GM12878 (cell line): Measurements from ENCODE around the gene ETF1.

Experiments used
- BRCA1 ChIP-seq: IDR thresholded peaks from 2 replicates; pipeline ENCODE4 v1.6.1; 2011; ENCODE audit warnings: low read depth, low read length, improper control_type of control experiment
- CHD2 ChIP-seq: IDR thresholded peaks from 2 replicates; pipeline ENCODE4 v1.6.1; 2011; ENCODE audit warnings: low read depth, low read length, improper control_type of control experiment, borderline replicate concordance
- DPF2 ChIP-seq: fragments of 450-650 bp; IDR thresholded peaks from 2 replicates; pipeline ENCODE4 v1.6.1; 2017; ENCODE audit warnings: mild to moderate bottlenecking
- EZH2 ChIP-seq: IDR thresholded peaks from 2 replicates; pipeline ENCODE4 v1.6.1; 2012; ENCODE audit warnings: low read depth, mild to moderate bottlenecking, control low read depth, inconsistent platforms, low read length, borderline replicate concordance; ENCODE audit not compliant: control insufficient read depth
- FOXM1 ChIP-seq: IDR thresholded peaks from 2 replicates; pipeline ENCODE4 v1.6.1; 2012; ENCODE audit warnings: low read depth, mild to moderate bottlenecking, inconsistent platforms, low read length, moderate library complexity
- HDAC2 ChIP-seq: fragments of 200-600 bp; sonication (generic); IDR thresholded peaks from 2 replicates; pipeline ENCODE4 v1.6.1; 2017
- MXI1 ChIP-seq: fragments of 150-350 bp; IDR thresholded peaks from 2 replicates; pipeline ENCODE4 v1.6.1; 2011; ENCODE audit warnings: low read depth, mild to moderate bottlenecking, inconsistent platforms, low read length, improper control_type of control experiment
- MYB ChIP-seq: fragments of 150-350 bp; IDR thresholded peaks from 2 replicates; pipeline ENCODE4 v1.6.1; 2014; ENCODE audit warnings: mild to moderate bottlenecking, low read depth, low read length, borderline replicate concordance
- MYC ChIP-seq: IDR thresholded peaks from 2 replicates; pipeline ENCODE4 v1.6.1; 2011; ENCODE audit warnings: mild to moderate bottlenecking, low read length, moderate library complexity, inconsistent platforms; ENCODE audit not compliant: insufficient read depth, insufficient replicate concordance, insufficient read length, severe bottlenecking
- RBBP5 ChIP-seq: fragments of 200-600 bp; sonication (generic); conservative IDR thresholded peaks from 2 replicates; pipeline ENCODE4 v1.6.1; 2016
- RELA ChIP-seq: fragments of 450-650 bp; IDR thresholded peaks from 2 replicates; pipeline ENCODE4 v1.8.0; 2014; ENCODE audit warnings: borderline replicate concordance; ENCODE audit not compliant: partially characterized antibody
- REST ChIP-seq: IDR thresholded peaks from 2 replicates; pipeline ENCODE4 v1.6.1; 2012; ENCODE audit warnings: mild to moderate bottlenecking, low read depth, low read length
- TF ChIP-seq, protein P1 (sequence below), 3 experiments: IDR thresholded peaks in 2 of 3; conservative IDR thresholded peaks in 1 of 3; 2 replicates each; pipeline ENCODE4 v1.5.1; 2011; ENCODE audit warnings: low read depth in 3 of 3, low read length in 3 of 3, mild to moderate bottlenecking in 3 of 3, control low read depth in 2 of 3, moderate library complexity in 2 of 3, inconsistent platforms in 1 of 3, mixed read lengths in 1 of 3; ENCODE audit not compliant: control insufficient read depth in 2 of 3, insufficient read depth in 1 of 3; ENCODE audit errors: extremely low read depth in 1 of 3
- TF ChIP-seq, protein P2 (sequence below): IDR thresholded peaks from 2 replicates; pipeline ENCODE4 v1.6.1; 2011; ENCODE audit warnings: borderline replicate concordance, low read depth, mild to moderate bottlenecking, moderate library complexity, low read length; ENCODE audit not compliant: insufficient read depth, poor library complexity, severe bottlenecking

DNA sequence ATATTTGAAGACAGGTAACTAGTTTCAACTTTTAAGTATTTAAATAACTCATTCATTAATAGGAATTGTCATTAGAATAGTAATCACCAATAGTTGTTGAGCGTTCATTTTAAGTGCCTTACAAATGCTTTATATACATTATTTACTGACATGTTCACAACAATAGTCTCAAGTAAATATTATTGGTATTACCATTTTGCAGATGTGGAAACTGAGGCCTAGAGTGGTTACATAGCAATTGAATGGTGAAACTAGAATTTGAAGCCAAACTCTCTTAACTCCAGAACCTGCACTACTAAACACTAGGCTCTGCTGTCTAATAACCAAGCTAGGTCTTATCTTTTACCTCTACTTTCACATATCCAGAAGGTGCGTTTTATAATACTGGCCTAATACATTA, 37.0 kb upstream of the ETF1 start:
- TF ChIP-seq, protein P1, sequence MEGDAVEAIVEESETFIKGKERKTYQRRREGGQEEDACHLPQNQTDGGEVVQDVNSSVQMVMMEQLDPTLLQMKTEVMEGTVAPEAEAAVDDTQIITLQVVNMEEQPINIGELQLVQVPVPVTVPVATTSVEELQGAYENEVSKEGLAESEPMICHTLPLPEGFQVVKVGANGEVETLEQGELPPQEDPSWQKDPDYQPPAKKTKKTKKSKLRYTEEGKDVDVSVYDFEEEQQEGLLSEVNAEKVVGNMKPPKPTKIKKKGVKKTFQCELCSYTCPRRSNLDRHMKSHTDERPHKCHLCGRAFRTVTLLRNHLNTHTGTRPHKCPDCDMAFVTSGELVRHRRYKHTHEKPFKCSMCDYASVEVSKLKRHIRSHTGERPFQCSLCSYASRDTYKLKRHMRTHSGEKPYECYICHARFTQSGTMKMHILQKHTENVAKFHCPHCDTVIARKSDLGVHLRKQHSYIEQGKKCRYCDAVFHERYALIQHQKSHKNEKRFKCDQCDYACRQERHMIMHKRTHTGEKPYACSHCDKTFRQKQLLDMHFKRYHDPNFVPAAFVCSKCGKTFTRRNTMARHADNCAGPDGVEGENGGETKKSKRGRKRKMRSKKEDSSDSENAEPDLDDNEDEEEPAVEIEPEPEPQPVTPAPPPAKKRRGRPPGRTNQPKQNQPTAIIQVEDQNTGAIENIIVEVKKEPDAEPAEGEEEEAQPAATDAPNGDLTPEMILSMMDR (IDR thresholded peaks at IDR 0.05 in 2 of 3, conservative IDR thresholded peaks at IDR 0.05 in 1 of 3; ENCODE audit: control insufficient read depth in 2 of 3, extremely low read depth in 1 of 3, insufficient read depth in 1 of 3, low read depth in 3 of 3, low read length in 3 of 3) = no peak
- TF ChIP-seq MXI1 = no peak
- TF ChIP-seq, protein P2, sequence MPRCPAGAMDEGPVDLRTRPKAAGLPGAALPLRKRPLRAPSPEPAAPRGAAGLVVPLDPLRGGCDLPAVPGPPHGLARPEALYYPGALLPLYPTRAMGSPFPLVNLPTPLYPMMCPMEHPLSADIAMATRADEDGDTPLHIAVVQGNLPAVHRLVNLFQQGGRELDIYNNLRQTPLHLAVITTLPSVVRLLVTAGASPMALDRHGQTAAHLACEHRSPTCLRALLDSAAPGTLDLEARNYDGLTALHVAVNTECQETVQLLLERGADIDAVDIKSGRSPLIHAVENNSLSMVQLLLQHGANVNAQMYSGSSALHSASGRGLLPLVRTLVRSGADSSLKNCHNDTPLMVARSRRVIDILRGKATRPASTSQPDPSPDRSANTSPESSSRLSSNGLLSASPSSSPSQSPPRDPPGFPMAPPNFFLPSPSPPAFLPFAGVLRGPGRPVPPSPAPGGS = no peak
- no peak for TF ChIP-seq RBBP5
- no peak for TF ChIP-seq BRCA1
- TF ChIP-seq CHD2 = no peak
- no peak for TF ChIP-seq RELA
- no peak for TF ChIP-seq MYB
- TF ChIP-seq FOXM1 = no peak
- no peak for TF ChIP-seq REST
- no peak for TF ChIP-seq MYC
- no peak for TF ChIP-seq HDAC2
- no peak for TF ChIP-seq EZH2
- no peak for TF ChIP-seq DPF2
